SKM-1 treated with dmso at 0.1 percent for 144 hours (cell line): ENCODE measurements around the gene PLS3.
"Not testable (repeated sequence)": the region's sequence is repeated elsewhere in the genome, so short reads cannot be mapped to it uniquely, and the experiment has no call there.

Source experiments
- DNase-seq: peaks from one replicate; lab custom pipeline; 2025; ENCODE audit not compliant: unreplicated experiment; lab: John Stamatoyannopoulos, UW

Gene PLS3

GRCh38 chrX:115602729-115603389 is 41.9 kb downstream of the PLS3 start:
- no peak for DNase-seq

DNA sequence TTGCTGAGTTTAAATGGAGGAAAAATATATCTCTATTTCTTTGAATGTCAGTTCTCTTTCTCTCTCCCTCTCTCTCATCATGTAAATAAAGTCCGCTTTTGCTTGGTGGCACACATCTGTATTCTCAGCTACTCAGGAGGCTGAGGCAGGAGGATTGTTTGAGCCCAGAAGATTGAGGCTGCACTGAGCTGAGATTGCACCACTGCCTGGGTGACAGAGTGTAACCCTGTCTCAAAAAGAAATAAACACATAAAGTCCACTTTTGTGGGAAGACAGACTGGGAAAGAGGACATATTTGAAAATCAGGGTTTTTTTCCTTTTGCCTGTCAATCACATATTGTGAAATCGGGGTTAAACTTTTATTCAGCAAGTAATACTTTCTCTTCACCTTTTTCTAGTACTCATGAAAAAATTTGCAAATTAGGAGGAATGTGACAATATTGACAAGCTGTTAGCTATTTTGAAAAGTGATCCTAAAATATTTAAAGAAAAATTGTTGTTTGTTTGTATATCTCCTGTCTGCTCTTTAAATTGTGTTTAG is 42.6 kb downstream of the PLS3 start:
- DNase-seq, result no peak

DNA sequence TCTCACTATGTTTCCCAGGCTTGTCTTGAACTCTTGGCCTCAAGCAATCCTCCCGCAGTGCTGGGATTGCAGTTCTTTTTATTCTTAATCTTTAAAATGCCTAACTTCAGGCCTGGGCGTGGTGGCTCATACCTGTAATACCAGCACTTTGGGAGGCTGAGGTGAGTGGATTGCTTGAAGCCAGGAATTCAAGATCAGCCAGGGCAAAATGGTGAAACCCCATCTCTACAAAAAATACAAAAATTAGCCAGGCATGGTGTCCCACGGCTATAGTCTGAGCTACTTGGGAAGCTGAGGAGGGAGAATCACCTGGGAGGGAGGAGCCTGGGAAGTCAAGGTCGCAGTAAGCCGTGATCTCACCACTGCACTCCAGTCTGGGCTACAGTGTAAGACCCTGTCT is 45.9 kb downstream of the PLS3 start:
- no peak for DNase-seq

DNA sequence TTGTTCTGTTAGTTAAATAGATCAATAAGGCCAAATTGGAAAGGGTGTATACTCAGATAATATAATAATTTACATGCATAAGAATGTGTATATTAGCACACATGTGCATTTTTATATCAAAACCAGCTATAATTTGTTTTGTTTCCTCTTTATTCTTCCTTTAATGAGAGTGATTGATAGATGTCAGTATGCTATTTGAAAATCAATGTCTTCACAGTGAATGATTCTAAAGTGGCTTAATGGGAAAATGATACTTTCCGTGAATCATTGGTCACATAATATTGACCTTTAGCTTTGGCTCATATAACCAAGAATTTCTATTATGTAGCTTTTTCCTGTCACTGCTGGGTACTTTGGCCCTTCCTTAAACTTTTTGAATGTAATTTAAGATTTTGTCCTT is 48.6 kb downstream of the PLS3 start:
- DNase-seq, result no peak

- DNase-seq, result no peak
These were observed 56.1 kb downstream of the PLS3 start for GRCh38 chrX:115616943-115617563.

DNA sequence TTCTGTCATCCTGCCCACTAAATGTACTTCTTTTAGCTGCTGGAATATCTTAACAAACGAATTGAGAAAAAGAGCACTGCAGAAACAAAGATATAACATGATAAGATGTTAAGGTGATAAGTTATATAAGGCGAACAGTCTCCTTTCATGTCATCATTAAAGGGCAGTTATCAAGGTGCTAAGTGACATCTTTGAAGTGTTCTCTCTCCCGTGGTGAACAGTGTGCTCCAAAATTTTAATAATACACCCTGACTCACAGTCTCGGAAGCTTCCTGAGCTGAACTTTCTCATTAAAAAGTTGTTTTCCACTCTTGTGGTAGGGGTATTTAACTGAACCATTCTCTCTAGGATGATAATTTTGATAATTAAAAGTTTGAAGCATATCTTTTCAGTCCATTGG is 61.6 kb downstream of the PLS3 start:
- no peak for DNase-seq

- DNase-seq, result no peak
These were observed 63.9 kb downstream of the PLS3 start for GRCh38 chrX:115624916-115625315.

- no peak for DNase-seq
These were observed 64.8 kb downstream of the PLS3 start for GRCh38 chrX:115625572-115626301.

DNA sequence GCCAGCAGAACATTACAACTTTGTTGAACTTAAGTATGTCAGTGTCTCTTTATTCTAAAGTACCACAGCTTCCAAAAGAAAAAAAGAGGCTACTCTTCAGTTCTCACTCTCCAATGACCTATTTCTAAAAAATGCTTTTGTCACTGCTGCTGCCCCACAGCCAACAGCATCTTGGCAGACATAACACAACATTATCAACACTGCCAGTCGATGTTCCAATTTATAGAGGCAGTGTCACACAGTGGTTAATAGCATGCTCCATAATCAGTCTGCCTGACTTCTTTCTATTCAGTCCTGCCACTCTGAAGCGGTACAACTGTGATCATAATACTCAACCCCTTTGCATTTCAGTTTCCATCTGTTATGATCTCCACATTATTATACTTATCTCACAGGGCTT is 69.2 kb downstream of the PLS3 start:
- DNase-seq, result no peak

GRCh38 chrX:115632455-115632854 is 71.5 kb downstream of the PLS3 start:
- no peak for DNase-seq

GRCh38 chrX:115633397-115633796 is 72.4 kb downstream of the PLS3 start:
- DNase-seq, result not testable (repeated sequence)

DNA sequence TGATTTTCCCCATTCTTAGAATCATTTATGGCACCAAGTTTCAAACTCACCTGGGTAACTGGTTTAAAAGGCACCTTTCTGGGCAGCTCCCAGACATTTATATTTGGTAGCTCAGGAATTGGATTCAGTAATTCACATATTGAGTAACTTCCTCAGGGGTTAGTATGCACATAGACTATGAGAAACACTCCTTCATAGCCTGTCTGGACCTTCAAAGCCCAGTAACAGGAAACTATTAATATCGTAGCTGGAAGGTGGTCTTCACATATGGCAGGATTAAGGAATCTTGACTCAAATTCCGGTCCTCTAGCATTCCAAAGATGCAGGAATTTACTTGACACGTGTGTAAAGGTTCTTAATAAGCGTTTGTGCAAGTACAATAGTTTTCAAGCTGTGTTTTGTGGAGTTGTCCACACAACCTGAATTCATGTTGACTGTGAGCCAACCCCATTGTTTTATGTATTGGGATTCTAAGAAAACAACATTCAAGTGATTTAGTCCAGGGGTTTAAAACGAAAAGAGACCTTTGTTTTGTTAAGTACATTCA is 78.4 kb downstream of the PLS3 start:
- no peak for DNase-seq

DNA sequence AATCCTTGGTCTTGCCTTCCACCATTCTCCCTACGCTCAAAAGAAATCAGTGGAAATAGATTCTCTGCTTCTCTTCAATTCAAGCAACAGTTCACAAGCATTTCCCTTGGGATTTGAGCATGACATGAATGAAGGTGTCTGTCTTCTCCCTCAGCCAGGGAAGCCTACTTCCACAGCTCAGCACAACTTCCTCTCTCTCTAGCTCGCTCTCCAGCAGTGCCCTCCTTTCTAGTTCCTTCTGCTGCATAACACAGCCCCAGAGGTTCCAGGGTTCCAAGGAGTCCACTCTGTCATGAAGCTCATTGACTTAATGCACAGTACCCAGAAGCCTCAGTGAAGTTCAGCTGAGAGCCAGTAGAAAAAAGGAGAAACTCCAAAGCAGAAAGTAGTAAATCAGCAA is 81.3 kb downstream of the PLS3 start:
- peak; percentile 2 for DNase-seq

DNA sequence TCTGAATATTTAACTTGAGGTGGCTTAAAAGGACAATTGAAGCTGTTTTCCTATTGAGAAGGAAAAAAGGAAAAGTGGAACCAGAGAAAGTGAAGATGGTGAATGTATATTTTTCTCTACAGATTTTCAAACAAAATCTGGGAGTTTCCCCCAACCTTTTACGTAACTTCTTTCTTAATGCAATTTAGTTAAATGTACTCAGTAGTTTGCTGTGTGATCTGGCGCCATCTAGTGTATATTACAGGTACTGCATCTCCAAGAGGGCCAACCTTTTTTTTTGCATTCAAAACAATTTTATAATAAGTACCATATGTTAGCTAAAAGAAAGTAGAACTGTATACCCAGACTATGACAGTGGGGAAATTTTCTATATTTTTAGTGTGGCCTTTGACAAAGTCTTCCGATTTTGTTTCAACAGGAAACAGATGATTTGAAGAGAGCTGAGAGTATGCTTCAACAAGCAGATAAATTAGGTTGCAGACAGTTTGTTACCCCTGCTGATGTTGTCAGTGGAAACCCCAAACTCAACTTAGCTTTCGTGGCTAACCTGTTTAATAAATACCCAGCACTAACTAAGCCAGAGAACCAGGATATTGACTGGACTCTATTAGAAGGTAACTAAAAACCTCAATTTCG is 82.0 kb downstream of the PLS3 start:
- peak; percentile 2 for DNase-seq

DNA sequence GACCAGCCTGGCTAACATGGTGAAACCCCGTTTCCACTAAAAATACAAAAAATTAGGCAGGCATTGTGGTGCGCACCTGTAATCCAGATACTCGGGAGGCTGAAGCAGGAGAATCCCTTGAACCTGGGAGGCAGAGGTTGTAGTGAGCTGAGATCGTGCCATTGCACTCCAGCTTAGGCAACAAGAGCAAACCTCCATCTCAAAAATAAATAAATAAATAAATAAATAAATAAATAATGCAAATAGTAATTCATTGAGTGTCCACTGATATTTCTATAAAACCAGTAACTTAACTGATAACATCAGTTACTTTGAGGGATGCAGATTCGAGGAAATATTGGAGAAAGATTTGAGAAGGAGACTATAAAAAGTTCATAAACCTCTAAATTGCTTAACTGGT is 83.4 kb downstream of the PLS3 start:
- DNase-seq, result not testable (repeated sequence)

DNA sequence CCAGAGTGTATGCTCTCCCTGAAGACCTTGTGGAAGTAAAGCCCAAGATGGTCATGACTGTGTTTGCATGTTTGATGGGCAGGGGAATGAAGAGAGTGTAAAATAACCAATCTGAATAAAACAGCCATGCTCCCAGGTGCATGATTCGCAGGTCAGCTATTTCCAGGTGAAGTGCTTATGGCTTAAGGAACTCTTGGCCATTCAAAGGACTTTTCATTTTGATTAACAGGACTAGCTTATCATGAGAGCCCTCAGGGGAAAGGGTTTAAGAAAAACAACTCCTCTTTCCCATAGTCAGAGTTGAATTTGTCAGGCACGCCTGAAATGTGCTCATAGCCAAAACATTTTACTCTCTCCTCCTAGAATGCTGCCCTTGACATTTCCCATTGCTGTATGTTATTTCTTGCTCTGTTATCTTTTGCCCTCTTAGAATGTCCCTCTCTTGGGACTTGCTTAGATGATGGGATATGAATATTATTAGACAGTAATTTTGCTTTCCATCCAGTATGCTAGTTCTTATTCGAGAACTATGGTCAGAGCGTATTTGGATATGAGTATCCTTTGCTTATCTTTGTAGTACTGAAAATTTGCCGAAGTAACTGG is 88.6 kb downstream of the PLS3 start:
- no peak for DNase-seq

GRCh38 chrX:115650449-115650848 is 89.5 kb downstream of the PLS3 start:
- no peak for DNase-seq

DNA sequence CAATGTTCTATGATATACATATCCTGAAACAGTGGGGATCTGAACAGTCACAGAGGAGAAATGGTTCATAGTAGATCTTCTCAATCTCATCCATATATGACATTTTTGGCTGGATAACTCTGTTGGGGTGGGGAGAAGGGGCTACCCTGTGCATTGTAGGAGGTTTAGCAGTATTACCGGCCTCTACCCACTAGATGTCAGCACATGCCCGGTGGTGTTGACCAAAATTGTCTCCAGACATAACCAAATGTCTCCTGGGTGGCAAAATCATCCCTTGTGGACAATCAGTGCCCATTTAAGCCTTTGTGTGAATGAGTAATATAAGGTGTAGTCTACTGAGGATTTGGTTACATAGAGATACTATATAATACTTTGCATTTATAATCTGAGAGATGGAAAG is 89.9 kb downstream of the PLS3 start:
- DNase-seq, result no peak

- DNase-seq, result no peak
These were observed 91.2 kb downstream of the PLS3 start for GRCh38 chrX:115652221-115652620.

DNA sequence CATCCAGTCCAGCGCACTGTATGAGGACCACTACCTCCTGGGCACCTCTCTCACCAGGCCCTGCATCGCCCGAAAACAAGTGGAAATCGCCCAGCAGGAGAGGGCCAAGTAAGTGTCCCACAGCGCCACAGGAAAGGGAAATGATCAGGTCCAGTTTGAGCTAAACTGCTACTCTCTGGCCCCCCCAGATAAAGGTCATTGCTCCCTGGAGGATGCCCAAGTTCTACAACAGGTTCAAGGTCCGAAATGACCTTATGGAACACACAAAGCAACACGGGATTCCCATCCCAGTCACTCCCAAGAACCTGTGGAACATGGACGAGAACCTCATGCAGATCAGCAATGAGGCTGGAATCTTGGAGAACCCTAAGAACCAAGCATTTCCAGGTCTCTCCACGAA is 104.1 kb downstream of the PLS3 start:
- DNase-seq, result no peak

- DNase-seq, result no peak
These were observed 118.5 kb downstream of the PLS3 start for GRCh38 chrX:115679460-115679859.
